CD4-positive, alpha-beta T cell (primary cell): ENCODE data around the gene INTS11. TPM values are rescaled to one million over a fixed set of nuclear protein-coding genes. Genes with fewer than 3 reads are reported as not detected.

Experiments
- ATAC-seq: fragments of 200-7000 bp; cut with Tn5 transposase; one replicate; pipeline ENCODE4 v1.10.0; 2022; ENCODE audit warnings: mild to moderate bottlenecking; ENCODE audit not compliant: poor library complexity
- CTCF ChIA-PET: fragments of 350-600 bp; sonication (Branson Sonifier 250); formaldehyde crosslinking; loops from one replicate; lab custom pipeline; 2021; ENCODE audit warnings: antibody characterized with exemption, inconsistent platforms; lab: Charles Lee
- POLR2A ChIA-PET: fragments of 350-600 bp; sonication (Branson Sonifier 250); formaldehyde crosslinking; loops from one replicate; lab custom pipeline; 2021; ENCODE audit warnings: antibody characterized with exemption, inconsistent platforms; lab: Charles Lee
- DNase-seq, 14 experiments: peaks; one replicate each; pipeline ENCODE4 v3.0.0-alpha.2; 2013 to 2020; ENCODE audit warnings: mixed read lengths in 2 of 14
- H3K27ac ChIP-seq, 2 donors: one replicate each; pipeline versions ENCODE4 v1.5.1 to v1.7.0; 2013; ENCODE audit warnings: low read length in 2 of 2, low read depth in 1 of 2, mild to moderate bottlenecking in 1 of 2
- H3K27me3 ChIP-seq, 2 experiments: 1 replicate in 1 of 2; 2 replicates in 1 of 2; pipeline versions ENCODE4 v1.6.1 to v1.7.0; 2013; ENCODE audit warnings: low read length in 2 of 2, control low read depth in 1 of 2, mild to moderate bottlenecking in 1 of 2, moderate library complexity in 1 of 2; ENCODE audit not compliant: insufficient read depth in 2 of 2, control insufficient read depth in 1 of 2
- H3K36me3 ChIP-seq: one replicate; pipeline ENCODE4 v1.6.1; 2013; ENCODE audit warnings: low read length, control low read depth; ENCODE audit not compliant: insufficient read depth
- H3K4me1 ChIP-seq: one replicate; pipeline ENCODE4 v1.6.1; 2013; ENCODE audit warnings: low read length, control low read depth; ENCODE audit not compliant: insufficient read depth
- H3K4me3 ChIP-seq: one replicate; pipeline ENCODE4 v1.5.1; 2013; ENCODE audit warnings: mild to moderate bottlenecking, low read length, moderate library complexity
- H3K9me3 ChIP-seq, 2 experiments: 1 replicate in 1 of 2; 2 replicates in 1 of 2; pipeline versions ENCODE4 v1.6.1 to v1.7.0; 2013; ENCODE audit warnings: low read length in 2 of 2, mild to moderate bottlenecking in 2 of 2, control low read depth in 1 of 2, moderate library complexity in 1 of 2; ENCODE audit not compliant: control insufficient read depth in 1 of 2, insufficient read depth in 1 of 2
- H3K27ac Mint-ChIP-seq: one replicate; pipeline ENCODE4 v1.8.0; 2020; ENCODE audit warnings: mixed read lengths
- H3K27me3 Mint-ChIP-seq: one replicate; pipeline ENCODE4 v1.8.0; 2021; ENCODE audit warnings: mixed read lengths
- H3K36me3 Mint-ChIP-seq: one replicate; pipeline ENCODE4 v1.8.0; 2021; ENCODE audit warnings: low read depth, mixed read lengths
- H3K4me1 Mint-ChIP-seq: one replicate; pipeline ENCODE4 v1.8.0; 2021; ENCODE audit warnings: low read depth, mixed read lengths
- H3K4me3 Mint-ChIP-seq: one replicate; pipeline ENCODE4 v1.8.0; 2020; ENCODE audit warnings: mild to moderate bottlenecking, mixed read lengths
- H3K9me3 Mint-ChIP-seq: one replicate; pipeline ENCODE4 v1.8.0; 2020; ENCODE audit warnings: mixed read lengths
- intact Hi-C, 2 experiments: fragments of 100-400 bp; cut with DNase I in 1 of 2; cut with micrococcal nuclease in 1 of 2; formaldehyde crosslinking; loops; one replicate each; pipeline versions ENCODE4 v1.15.1 to v1.9.0; 2023 to 2025; cut with DNase I, micrococcal nuclease
- total RNA-seq, 174 experiments: library from RNA in 2 of 174; stranded (reverse) in 2 of 174; gene quantifications; one replicate each; pipeline ENCODE4 v1.2.3 and lab custom pipeline; 2021 to 2026
- TF ChIP-seq, protein P1 (sequence below): fragments of 200-600 bp; IDR thresholded peaks from one replicate; pipeline ENCODE4 v1.8.0; 2022; ENCODE audit warnings: antibody characterized with exemption, mild to moderate bottlenecking

The INTS11 gene
- total RNA-seq, 2 experiments from 2014 or later = 130 to 137 TPM

DNA sequence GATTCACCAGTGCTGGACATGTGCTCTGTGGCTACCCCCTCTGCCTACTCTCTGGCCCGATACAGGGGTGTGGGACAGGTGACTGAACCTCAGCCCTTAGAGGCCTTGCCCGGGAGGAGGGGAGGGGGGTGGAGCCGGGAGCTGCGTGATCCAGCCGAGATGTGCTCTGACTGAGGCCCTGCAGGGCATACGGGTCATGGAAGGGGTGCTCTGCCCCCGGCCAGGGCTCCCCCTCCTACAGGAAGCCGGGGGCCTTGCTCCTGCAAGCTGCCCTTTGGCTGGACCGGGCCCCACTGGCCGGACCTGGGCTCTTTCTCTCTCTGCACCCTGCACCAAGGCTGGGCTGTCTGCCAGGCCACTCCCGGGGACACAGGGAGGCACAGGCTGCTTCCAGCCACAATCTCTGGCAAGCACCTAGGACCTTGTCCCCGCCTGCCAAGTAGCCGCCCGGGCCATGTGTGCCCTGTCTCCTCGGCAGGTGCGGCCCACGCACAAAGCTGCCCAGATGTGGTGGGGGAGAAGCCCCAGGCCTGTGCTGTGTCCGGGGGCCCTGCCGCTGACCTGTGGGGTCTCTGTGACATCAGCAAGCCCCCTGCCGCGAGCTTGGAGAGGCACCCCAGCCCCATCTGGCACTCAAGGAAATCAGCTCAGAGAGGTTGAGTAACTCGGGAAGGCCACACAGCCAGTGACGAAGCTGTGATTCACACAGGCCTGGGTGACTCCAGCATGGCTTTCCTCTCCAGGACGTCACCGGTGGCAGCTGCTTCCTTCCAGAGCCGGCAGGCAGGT, 42.7 kb downstream of the INTS11 start:
- ChIA-PET POLR2A (no interaction called here), CTCF (no interaction called here)
- TF ChIP-seq, protein P1, sequence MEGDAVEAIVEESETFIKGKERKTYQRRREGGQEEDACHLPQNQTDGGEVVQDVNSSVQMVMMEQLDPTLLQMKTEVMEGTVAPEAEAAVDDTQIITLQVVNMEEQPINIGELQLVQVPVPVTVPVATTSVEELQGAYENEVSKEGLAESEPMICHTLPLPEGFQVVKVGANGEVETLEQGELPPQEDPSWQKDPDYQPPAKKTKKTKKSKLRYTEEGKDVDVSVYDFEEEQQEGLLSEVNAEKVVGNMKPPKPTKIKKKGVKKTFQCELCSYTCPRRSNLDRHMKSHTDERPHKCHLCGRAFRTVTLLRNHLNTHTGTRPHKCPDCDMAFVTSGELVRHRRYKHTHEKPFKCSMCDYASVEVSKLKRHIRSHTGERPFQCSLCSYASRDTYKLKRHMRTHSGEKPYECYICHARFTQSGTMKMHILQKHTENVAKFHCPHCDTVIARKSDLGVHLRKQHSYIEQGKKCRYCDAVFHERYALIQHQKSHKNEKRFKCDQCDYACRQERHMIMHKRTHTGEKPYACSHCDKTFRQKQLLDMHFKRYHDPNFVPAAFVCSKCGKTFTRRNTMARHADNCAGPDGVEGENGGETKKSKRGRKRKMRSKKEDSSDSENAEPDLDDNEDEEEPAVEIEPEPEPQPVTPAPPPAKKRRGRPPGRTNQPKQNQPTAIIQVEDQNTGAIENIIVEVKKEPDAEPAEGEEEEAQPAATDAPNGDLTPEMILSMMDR = no peak
- Mint-ChIP-seq H3K36me3 (no peaks in the 10 kb centered on the region), H3K27ac (no peak overlapping the region), H3K27me3 (no peaks in the 10 kb centered on the region), H3K9me3 (no peaks in the 10 kb centered on the region), H3K4me3 (no peak overlapping the region), H3K4me1 (no peaks in the 10 kb centered on the region)
- peaks cover 0 to 3% of the 10 kb centered on the region in 2 experiments for H3K9me3 ChIP-seq
- H3K36me3 ChIP-seq = no peaks in the 10 kb centered on the region
- H3K27me3 ChIP-seq = no peaks in the 10 kb centered on the region
- no peak overlapping the region for H3K27ac ChIP-seq
- H3K4me3 ChIP-seq = no peak overlapping the region
- ATAC-seq (no peak), DNase-seq (peak in 1 of 14 experiments; percentile 40)
- H3K4me1 ChIP-seq = no peaks in the 10 kb centered on the region
- intact Hi-C loops = no loop called here

- DNase-seq (no peak), ATAC-seq (no peak)
- intact Hi-C loops = no loop called here
- peaks cover 0 to 3% of the 10 kb centered on the region in 2 experiments for H3K9me3 ChIP-seq
- no peaks in the 10 kb centered on the region for H3K4me1 Mint-ChIP-seq
- no peak overlapping the region for H3K4me3 Mint-ChIP-seq
- H3K9me3 Mint-ChIP-seq = no peaks in the 10 kb centered on the region
- no peaks in the 10 kb centered on the region for H3K27me3 Mint-ChIP-seq
- H3K4me3 ChIP-seq = no peak overlapping the region
- no peak overlapping the region for H3K27ac ChIP-seq
- no peaks in the 10 kb centered on the region for H3K27me3 ChIP-seq
- TF ChIP-seq, protein P1 = no peak
- ChIA-PET POLR2A (no interaction called here), CTCF (no interaction called here)
- H3K36me3 Mint-ChIP-seq = no peaks in the 10 kb centered on the region
- no peaks in the 10 kb centered on the region for H3K36me3 ChIP-seq
- H3K27ac Mint-ChIP-seq = no peak overlapping the region
- no peaks in the 10 kb centered on the region for H3K4me1 ChIP-seq
These were observed 43.5 kb downstream of the INTS11 start for GRCh38 chr1:1280782-1281481.

DNA sequence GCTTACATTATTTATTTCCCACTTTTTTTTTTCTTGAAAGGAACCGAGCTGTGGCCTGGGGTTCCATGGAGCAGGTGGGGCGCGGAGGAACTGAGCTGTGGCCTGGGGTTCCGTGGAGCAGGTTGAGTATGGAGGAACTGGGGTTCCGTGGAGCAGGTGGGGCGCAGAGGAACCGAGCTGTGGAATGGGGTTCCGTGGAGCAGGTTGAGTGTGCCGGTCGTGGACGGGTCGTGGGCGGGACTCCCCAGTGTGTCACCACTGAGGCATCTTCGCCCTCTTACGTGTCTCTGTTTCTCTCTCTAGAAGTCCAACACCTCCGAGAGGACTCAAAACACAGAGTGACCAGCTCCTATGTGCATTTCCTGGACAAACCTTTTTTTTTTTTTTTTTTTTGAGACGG, 45.4 kb downstream of the INTS11 start:
- no peaks in the 10 kb centered on the region for H3K27me3 ChIP-seq
- ChIA-PET POLR2A (no interaction called here), CTCF (no interaction called here)
- no peaks in the 10 kb centered on the region for H3K36me3 Mint-ChIP-seq
- no peaks in the 10 kb centered on the region for H3K36me3 ChIP-seq
- no peaks in the 10 kb centered on the region for H3K4me1 Mint-ChIP-seq
- intact Hi-C loops = no loop called here
- no peak overlapping the region for H3K4me3 ChIP-seq
- no peak overlapping the region for H3K4me3 Mint-ChIP-seq
- H3K9me3 Mint-ChIP-seq = no peaks in the 10 kb centered on the region
- TF ChIP-seq, protein P1 = no peak
- no peaks in the 10 kb centered on the region for H3K27me3 Mint-ChIP-seq
- ATAC-seq = no peak
- no peak overlapping the region for H3K27ac ChIP-seq
- no peak for DNase-seq
- H3K9me3 ChIP-seq = no peaks in the 10 kb centered on the region
- peaks cover 8% of the 10 kb centered on the region for H3K4me1 ChIP-seq
- no peak overlapping the region for H3K27ac Mint-ChIP-seq
